ENCODE measurements around the gene CACNA2D2. TPM values are rescaled to one million over a fixed set of nuclear protein-coding genes. Genes with fewer than 3 reads are reported as not detected.

The CACNA2D2 gene
- total and polyA plus RNA-seq, 2 donors (not counting 1 experiment from before 2014, with no cell fraction given), result 0.06 TPM; not detected in 1

DNA sequence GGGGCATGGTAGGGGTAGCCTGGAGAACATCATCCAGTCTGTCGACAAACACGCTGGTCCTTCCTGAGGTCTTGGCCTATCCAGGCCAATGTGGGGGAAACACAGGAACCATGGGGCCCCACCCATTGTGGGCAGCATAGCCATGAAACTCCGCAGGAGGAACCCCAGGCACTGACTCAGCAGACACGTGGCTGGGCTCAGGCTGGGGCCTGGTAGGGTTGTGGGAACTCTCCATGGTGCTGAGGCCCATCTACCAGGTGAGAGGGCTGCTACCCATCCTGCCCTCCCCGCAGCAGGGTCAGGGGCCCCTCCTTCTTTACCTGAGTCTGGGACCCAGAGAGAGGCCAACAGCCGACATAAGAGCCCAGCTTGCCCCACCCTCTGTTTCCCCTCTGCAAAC is 22.6 kb upstream of the CACNA2D2 start:
- peak; percentile 38 to 39 for DNase-seq (ENCODE audit: low read depth in 2 of 2)
- Histone ChIP-seq H3K4me3 (replicated peaks in 1 of 4; ENCODE audit: control extremely low read depth in 1 of 4, insufficient read depth in 1 of 4, low read depth in 3 of 4, low read length in 4 of 4) (no peak overlapping the region), H3K36me3 (ENCODE audit: control insufficient read depth, insufficient read depth, low read length) (no peaks in the 10 kb centered on the region), H2AFZ (ENCODE audit: low read length) (no peak overlapping the region), H3K9ac (ENCODE audit: insufficient read depth, low read length) (no peak overlapping the region), H4K20me1 (ENCODE audit: control insufficient read depth, extremely low read depth, insufficient read depth, low read length) (no peaks in the 10 kb centered on the region), H3K79me2 (ENCODE audit: control insufficient read depth, insufficient read depth, low read length) (no peaks in the 10 kb centered on the region), H3K27ac (ENCODE audit: insufficient read depth, low read length) (no peak overlapping the region), H3K27me3 (ENCODE audit: control insufficient read depth, insufficient read depth, low read length) (peaks cover 7% of the 10 kb centered on the region), H3K4me2 (ENCODE audit: extremely low read depth, insufficient read depth, low read length) (no peak overlapping the region), H3K4me1 (ENCODE audit: control insufficient read depth, extremely low read depth, insufficient read depth, low read length) (no peaks in the 10 kb centered on the region), H3K9me3 (ENCODE audit: control insufficient read depth, insufficient read depth, low read depth, low read length) (no peaks in the 10 kb centered on the region)
- no peak for TF ChIP-seq CTCF (conservative IDR thresholded peaks at IDR 0.05 in 1 of 2, IDR thresholded peaks at IDR 0.05 in 1 of 2; ENCODE audit: low read depth in 1 of 2, low read length in 2 of 2)
- TF ChIP-seq EZH2 (IDR thresholded peaks at IDR 0.05; ENCODE audit: low read length, missing control alignments), result no peak

GRCh38 chr3:50525191-50525910 is 21.9 kb upstream of the CACNA2D2 start:
- Histone ChIP-seq H3K9me3 (ENCODE audit: control insufficient read depth, insufficient read depth, low read depth, low read length) (no peaks in the 10 kb centered on the region), H2AFZ (ENCODE audit: low read length) (no peak overlapping the region), H3K36me3 (ENCODE audit: control insufficient read depth, insufficient read depth, low read length) (no peaks in the 10 kb centered on the region), H3K79me2 (ENCODE audit: control insufficient read depth, insufficient read depth, low read length) (no peaks in the 10 kb centered on the region), H3K27me3 (ENCODE audit: control insufficient read depth, insufficient read depth, low read length) (peaks cover 3% of the 10 kb centered on the region), H4K20me1 (ENCODE audit: control insufficient read depth, extremely low read depth, insufficient read depth, low read length) (no peaks in the 10 kb centered on the region), H3K9ac (ENCODE audit: insufficient read depth, low read length) (no peak overlapping the region), H3K4me3 (replicated peaks in 1 of 4; ENCODE audit: control extremely low read depth in 1 of 4, insufficient read depth in 1 of 4, low read depth in 3 of 4, low read length in 4 of 4) (no peak overlapping the region), H3K4me1 (ENCODE audit: control insufficient read depth, extremely low read depth, insufficient read depth, low read length) (no peaks in the 10 kb centered on the region), H3K4me2 (ENCODE audit: extremely low read depth, insufficient read depth, low read length) (no peak overlapping the region), H3K27ac (ENCODE audit: insufficient read depth, low read length) (no peak overlapping the region)
- no peak for DNase-seq (ENCODE audit: low read depth in 2 of 2)
- TF ChIP-seq EZH2 (IDR thresholded peaks at IDR 0.05; ENCODE audit: low read length, missing control alignments), result no peak
- TF ChIP-seq CTCF (conservative IDR thresholded peaks at IDR 0.05 in 1 of 2, IDR thresholded peaks at IDR 0.05 in 1 of 2; ENCODE audit: low read depth in 1 of 2, low read length in 2 of 2), result no peak

DNA sequence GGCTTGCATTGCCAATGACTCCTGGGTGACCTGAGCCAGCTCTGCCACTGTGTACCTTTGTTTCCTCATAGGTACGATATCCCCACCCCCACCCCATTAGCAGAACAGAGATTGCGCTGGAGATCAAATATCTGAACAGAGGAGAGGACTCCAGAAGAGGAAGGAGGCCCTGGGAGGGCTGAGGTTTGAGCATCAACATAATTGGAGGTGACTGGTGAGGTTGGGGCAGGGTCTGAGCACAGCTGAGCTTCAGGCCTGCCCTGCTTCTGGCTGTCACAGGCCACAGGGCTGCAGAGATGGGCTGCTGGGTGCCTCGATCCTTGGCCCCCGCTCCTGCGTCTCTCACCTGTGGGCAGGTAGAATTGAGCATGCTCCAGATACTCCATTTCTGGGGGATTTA is 21.3 kb upstream of the CACNA2D2 start:
- TF ChIP-seq EZH2 (IDR thresholded peaks at IDR 0.05; ENCODE audit: low read length, missing control alignments) (no peak), CTCF (conservative IDR thresholded peaks at IDR 0.05 in 1 of 2, IDR thresholded peaks at IDR 0.05 in 1 of 2; ENCODE audit: low read depth in 1 of 2, low read length in 2 of 2) (no peak)
- H2AFZ ChIP-seq (ENCODE audit: low read length), result no peak overlapping the region
- no peak overlapping the region for H3K27ac ChIP-seq (ENCODE audit: insufficient read depth, low read length)
- H3K4me2 ChIP-seq (ENCODE audit: extremely low read depth, insufficient read depth, low read length), result no peak overlapping the region
- peaks cover 3% of the 10 kb centered on the region for H3K27me3 ChIP-seq (ENCODE audit: control insufficient read depth, insufficient read depth, low read length)
- no peaks in the 10 kb centered on the region for H3K36me3 ChIP-seq (ENCODE audit: control insufficient read depth, insufficient read depth, low read length)
- no peaks in the 10 kb centered on the region for H3K4me1 ChIP-seq (ENCODE audit: control insufficient read depth, extremely low read depth, insufficient read depth, low read length)
- no peaks in the 10 kb centered on the region for H4K20me1 ChIP-seq (ENCODE audit: control insufficient read depth, extremely low read depth, insufficient read depth, low read length)
- no peak for DNase-seq (ENCODE audit: low read depth in 2 of 2)
- H3K9ac ChIP-seq (ENCODE audit: insufficient read depth, low read length), result no peak overlapping the region
- H3K9me3 ChIP-seq (ENCODE audit: control insufficient read depth, insufficient read depth, low read depth, low read length), result no peaks in the 10 kb centered on the region
- no peak overlapping the region for H3K4me3 ChIP-seq (replicated peaks in 1 of 4; ENCODE audit: control extremely low read depth in 1 of 4, insufficient read depth in 1 of 4, low read depth in 3 of 4, low read length in 4 of 4)
- no peaks in the 10 kb centered on the region for H3K79me2 ChIP-seq (ENCODE audit: control insufficient read depth, insufficient read depth, low read length)

Data from fibroblast of lung (primary cell).